Measurements from ENCODE around the gene DUSP2. TPM values are rescaled to one million over a fixed set of nuclear protein-coding genes. Genes with fewer than 3 reads are reported as not detected.

DUSP2 gene
- total and polyA plus RNA-seq, 2 experiments from 2014 or later: 0.89 to 2.2 TPM

GRCh38 chr2:96120991-96121390 is 24.2 kb downstream of the DUSP2 start:
- no peak overlapping the region for H3K4me3 ChIP-seq
- TF ChIP-seq CTCF (IDR thresholded peaks at IDR 0.05; ENCODE audit: low read depth, low read length): no peak
- H3K27ac ChIP-seq: no peak overlapping the region
- H3K4me1 ChIP-seq (ENCODE audit: low read depth): no peaks in the 10 kb centered on the region
- no peaks in the 10 kb centered on the region for H3K36me3 ChIP-seq
- H3K9me3 ChIP-seq (ENCODE audit: low read depth): no peaks in the 10 kb centered on the region
- peaks cover 29% of the 10 kb centered on the region for H3K27me3 ChIP-seq
- DNase-seq (ENCODE audit: low read depth in 1 of 2, low spot score in 1 of 2): no peak

GRCh38 chr2:96120091-96120720 is 25.0 kb downstream of the DUSP2 start:
- Histone ChIP-seq H3K27ac (no peak overlapping the region), H3K36me3 (no peaks in the 10 kb centered on the region), H3K9me3 (ENCODE audit: low read depth) (no peaks in the 10 kb centered on the region), H3K27me3 (peaks cover 29% of the 10 kb centered on the region), H3K4me1 (ENCODE audit: low read depth) (no peaks in the 10 kb centered on the region), H3K4me3 (no peak overlapping the region)
- TF ChIP-seq CTCF (IDR thresholded peaks at IDR 0.05; ENCODE audit: low read depth, low read length): no peak
- DNase-seq (ENCODE audit: low read depth in 1 of 2, low spot score in 1 of 2): no peak

- Histone ChIP-seq H3K36me3 (no peaks in the 10 kb centered on the region), H3K27me3 (peaks cover 29% of the 10 kb centered on the region), H3K4me1 (ENCODE audit: low read depth) (peaks cover 3% of the 10 kb centered on the region), H3K9me3 (ENCODE audit: low read depth) (no peaks in the 10 kb centered on the region), H3K4me3 (no peak overlapping the region), H3K27ac (no peak overlapping the region)
- no peak for TF ChIP-seq CTCF (IDR thresholded peaks at IDR 0.05; ENCODE audit: low read depth, low read length)
- no peak for DNase-seq (ENCODE audit: low read depth in 1 of 2, low spot score in 1 of 2)
Observed at GRCh38 chr2:96119389-96119751, 25.9 kb downstream of the DUSP2 start.

- no peak overlapping the region for H3K27ac ChIP-seq
- no peak for DNase-seq (ENCODE audit: low read depth in 1 of 2, low spot score in 1 of 2)
- TF ChIP-seq CTCF (IDR thresholded peaks at IDR 0.05; ENCODE audit: low read depth, low read length): no peak
- no peak overlapping the region for H3K4me3 ChIP-seq
- H3K4me1 ChIP-seq (ENCODE audit: low read depth): peaks cover 9% of the 10 kb centered on the region
- peaks cover 29% of the 10 kb centered on the region for H3K27me3 ChIP-seq
- no peaks in the 10 kb centered on the region for H3K9me3 ChIP-seq (ENCODE audit: low read depth)
- no peaks in the 10 kb centered on the region for H3K36me3 ChIP-seq
Observed at GRCh38 chr2:96118698-96119388, 26.4 kb downstream of the DUSP2 start.

GRCh38 chr2:96117701-96118588 is 27.3 kb downstream of the DUSP2 start:
- Histone ChIP-seq H3K9me3 (ENCODE audit: low read depth) (no peaks in the 10 kb centered on the region), H3K27me3 (peaks cover 29% of the 10 kb centered on the region), H3K27ac (no peak overlapping the region), H3K4me3 (no peak overlapping the region), H3K36me3 (no peaks in the 10 kb centered on the region), H3K4me1 (ENCODE audit: low read depth) (peaks cover 15% of the 10 kb centered on the region)
- DNase-seq (ENCODE audit: low read depth in 1 of 2, low spot score in 1 of 2): peak in 1 of 2 donors; percentile 13
- no peak for TF ChIP-seq CTCF (IDR thresholded peaks at IDR 0.05; ENCODE audit: low read depth, low read length)
